HEK293T (cell line): ENCODE results near the gene RBM44.

Experiments used
- CTCF ChIA-PET: fragments of 350-600 bp; formaldehyde crosslinking; extraction: SDS; loops from one replicate; lab custom pipeline; 2021; ENCODE audit warnings: antibody characterized with exemption, inconsistent platforms; lab: Yijun Ruan, JAX
- POLR2A ChIA-PET: fragments of 350-600 bp; formaldehyde crosslinking; extraction: SDS; loops from one replicate; lab custom pipeline; 2020; ENCODE audit warnings: antibody characterized with exemption, inconsistent platforms; lab: Yijun Ruan, JAX
- DNase-seq: peaks from one replicate; pipeline ENCODE4 v3.0.0; 2012; ENCODE audit warnings: mixed read lengths; ENCODE audit errors: extremely low spot score
- ARNT ChIP-seq: fragments of 450-650 bp; IDR thresholded peaks from 2 replicates; pipeline ENCODE4 v1.6.1; 2017; ENCODE audit warnings: mild to moderate bottlenecking
- BHLHE40 ChIP-seq: fragments of 450-650 bp; IDR thresholded peaks from 2 replicates; pipeline ENCODE4 v1.6.1; 2016; ENCODE audit warnings: mild to moderate bottlenecking, moderate library complexity, borderline replicate concordance
- CTBP1 ChIP-seq: fragments of 450-650 bp; IDR thresholded peaks from 2 replicates; pipeline ENCODE4 v1.6.1; 2016; ENCODE audit warnings: borderline replicate concordance
- ELF4 ChIP-seq: fragments of 450-650 bp; IDR thresholded peaks from 2 replicates; pipeline ENCODE4 v1.6.1; 2017; ENCODE audit warnings: antibody characterized with exemption
- FOXA1 ChIP-seq: fragments of 450-650 bp; IDR thresholded peaks from 2 replicates; pipeline ENCODE4 v1.6.1; 2016; ENCODE audit warnings: mild to moderate bottlenecking
- FOXK2 ChIP-seq: fragments of 450-650 bp; IDR thresholded peaks from 2 replicates; pipeline ENCODE4 v1.6.1; 2016; ENCODE audit warnings: mild to moderate bottlenecking
- FOXM1 ChIP-seq: fragments of 450-650 bp; IDR thresholded peaks from 2 replicates; pipeline ENCODE4 v1.6.1; 2017; ENCODE audit warnings: mild to moderate bottlenecking, borderline replicate concordance
- HDGF ChIP-seq: fragments of 450-650 bp; IDR thresholded peaks from 2 replicates; pipeline ENCODE4 v1.6.1; 2017; ENCODE audit warnings: antibody characterized with exemption, borderline replicate concordance
- L3MBTL2 ChIP-seq: fragments of 450-650 bp; conservative IDR thresholded peaks from 2 replicates; pipeline ENCODE4 v1.6.1; 2016; ENCODE audit warnings: mild to moderate bottlenecking
- LEF1 ChIP-seq: fragments of 450-650 bp; IDR thresholded peaks from 2 replicates; pipeline ENCODE4 v1.6.1; 2017; ENCODE audit warnings: mild to moderate bottlenecking, borderline replicate concordance
- NFRKB ChIP-seq: fragments of 450-650 bp; IDR thresholded peaks from 2 replicates; pipeline ENCODE4 v1.6.1; 2016; ENCODE audit warnings: mild to moderate bottlenecking, moderate library complexity
- SP1 ChIP-seq: fragments of 450-650 bp; IDR thresholded peaks from 2 replicates; pipeline ENCODE4 v1.6.1; 2017
- SUZ12 ChIP-seq: fragments of 450-650 bp; IDR thresholded peaks from 2 replicates; pipeline ENCODE4 v1.6.1; 2016; ENCODE audit warnings: mild to moderate bottlenecking
- TARDBP ChIP-seq: fragments of 450-650 bp; IDR thresholded peaks from 2 replicates; pipeline ENCODE4 v1.6.1; 2016
- ZNF384 ChIP-seq: fragments of 450-650 bp; IDR thresholded peaks from 2 replicates; pipeline ENCODE4 v1.6.1; 2016
- TF ChIP-seq, protein P1 (sequence below): fragments of 450-650 bp; IDR thresholded peaks from 2 replicates; pipeline ENCODE4 v1.6.1; 2016

RBM44 gene

DNA sequence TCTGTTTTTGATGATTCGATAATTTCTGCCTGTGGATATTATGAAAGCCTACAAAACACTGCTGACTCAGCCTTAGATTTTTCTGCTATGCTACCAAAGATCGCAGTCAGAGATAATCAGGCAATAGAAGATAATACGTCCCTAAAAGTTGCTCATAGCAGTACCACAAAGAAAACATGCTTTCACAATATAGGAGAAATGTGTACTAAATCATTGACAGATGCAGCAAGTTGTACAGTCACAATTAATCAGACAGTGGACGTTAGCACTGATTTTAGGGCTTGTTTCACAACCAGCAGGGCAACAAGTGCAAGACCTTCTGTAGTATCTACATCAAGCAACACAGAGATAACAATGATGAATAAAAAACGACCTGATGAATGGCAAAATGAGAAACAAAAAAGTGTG, 19.5 kb downstream of the RBM44 start:
- DNase-seq = no peak
- CTCF ChIA-PET = interaction anchor here (0.8 kb wide), 1 partner anchor 40 kb away, joined by 3 read pairs; no protein-coding TSS in a partner anchor
- TF ChIP-seq HDGF = no peak
- TF ChIP-seq TARDBP = no peak
- no peak for TF ChIP-seq FOXA1
- TF ChIP-seq ARNT = no peak
- TF ChIP-seq SUZ12 = no peak
- no peak for TF ChIP-seq LEF1
- no peak for TF ChIP-seq ELF4
- no peak for TF ChIP-seq FOXK2
- TF ChIP-seq FOXM1 = no peak
- no peak for TF ChIP-seq SP1
- no peak for TF ChIP-seq ZNF384
- TF ChIP-seq NFRKB = no peak
- TF ChIP-seq, protein P1, sequence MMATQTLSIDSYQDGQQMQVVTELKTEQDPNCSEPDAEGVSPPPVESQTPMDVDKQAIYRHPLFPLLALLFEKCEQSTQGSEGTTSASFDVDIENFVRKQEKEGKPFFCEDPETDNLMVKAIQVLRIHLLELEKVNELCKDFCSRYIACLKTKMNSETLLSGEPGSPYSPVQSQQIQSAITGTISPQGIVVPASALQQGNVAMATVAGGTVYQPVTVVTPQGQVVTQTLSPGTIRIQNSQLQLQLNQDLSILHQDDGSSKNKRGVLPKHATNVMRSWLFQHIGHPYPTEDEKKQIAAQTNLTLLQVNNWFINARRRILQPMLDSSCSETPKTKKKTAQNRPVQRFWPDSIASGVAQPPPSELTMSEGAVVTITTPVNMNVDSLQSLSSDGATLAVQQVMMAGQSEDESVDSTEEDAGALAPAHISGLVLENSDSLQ = no peak
- TF ChIP-seq BHLHE40 = no peak
- TF ChIP-seq L3MBTL2 = no peak
- POLR2A ChIA-PET = no interaction called here

DNA sequence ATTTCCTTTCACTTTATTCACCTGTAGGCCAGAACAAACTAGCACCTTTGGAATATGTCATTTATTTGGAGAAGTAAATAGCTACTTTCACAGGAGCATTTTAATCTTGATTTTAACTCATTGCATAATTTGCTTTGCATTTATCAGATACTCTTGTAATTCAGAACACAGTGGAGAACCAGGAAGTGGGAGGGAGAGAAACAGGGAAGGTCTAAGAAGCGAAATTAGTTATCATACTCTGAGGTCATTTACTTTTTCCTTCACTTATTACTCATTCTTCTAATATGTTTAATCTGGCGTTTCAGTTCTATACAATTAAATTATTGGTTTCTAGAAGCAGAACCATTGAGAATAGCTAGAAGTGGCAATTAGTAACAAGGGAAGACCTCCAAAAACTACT, 20.7 kb downstream of the RBM44 start:
- ChIA-PET POLR2A (no interaction called here), CTCF (no interaction called here)
- DNase-seq = no peak
- TF ChIP-seq HDGF = no peak
- TF ChIP-seq FOXM1 = no peak
- TF ChIP-seq NFRKB = no peak
- no peak for TF ChIP-seq LEF1
- TF ChIP-seq ELF4 = no peak
- TF ChIP-seq ARNT = no peak
- no peak for TF ChIP-seq SP1
- TF ChIP-seq CTBP1 = no peak
- TF ChIP-seq, protein P1 = no peak
- TF ChIP-seq L3MBTL2 = no peak
- TF ChIP-seq FOXA1 = no peak
- TF ChIP-seq SUZ12 = no peak
- TF ChIP-seq ZNF384 = no peak

DNA sequence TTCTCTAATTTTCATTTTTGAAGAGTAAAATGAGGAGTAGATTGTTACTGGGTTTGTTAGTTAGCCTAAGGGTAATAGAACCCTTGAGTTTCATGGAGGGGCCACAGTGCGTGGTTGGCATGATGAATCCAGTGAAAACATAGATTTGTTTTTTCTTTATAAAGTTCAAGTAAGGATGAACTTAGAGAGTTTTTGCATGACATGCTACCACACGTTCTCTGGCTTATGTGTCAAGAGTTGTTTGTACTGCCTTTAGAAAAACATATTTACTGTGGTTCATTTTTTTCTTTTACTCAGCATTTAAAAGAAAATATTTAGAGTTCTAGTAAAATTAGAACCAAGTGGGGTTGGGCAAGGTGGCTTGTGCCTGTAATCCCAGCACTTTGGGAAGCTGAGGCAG, 21.8 kb downstream of the RBM44 start:
- TF ChIP-seq ARNT (no peak), TARDBP (no peak), ZNF384 (no peak)
- TF ChIP-seq, protein P1 = no peak
- POLR2A ChIA-PET = interaction anchor here (0.7 kb wide), 1 partner anchor 9 kb away, joined by 3 read pairs; no protein-coding TSS in a partner anchor
- CTCF ChIA-PET = no interaction called here
- DNase-seq = no peak

DNA sequence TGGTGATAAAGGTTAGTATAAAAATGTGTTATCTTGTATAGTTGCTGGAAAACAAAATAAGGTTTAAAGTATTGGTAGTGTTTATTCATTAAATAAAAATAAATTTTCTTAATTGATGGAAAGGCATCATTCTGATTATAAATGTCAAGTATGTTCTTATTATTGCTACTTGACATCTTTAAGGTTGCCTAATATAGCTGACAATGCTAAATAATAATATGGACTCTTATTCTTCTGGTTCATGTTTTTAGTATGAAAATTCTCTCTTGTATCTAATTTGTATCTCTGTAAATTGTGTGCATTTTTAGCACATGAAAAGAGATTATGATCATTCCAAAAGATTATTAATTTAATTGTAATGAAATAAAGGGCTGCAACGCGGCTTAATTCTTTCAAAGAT, 25.0 kb downstream of the RBM44 start:
- TF ChIP-seq NFRKB = no peak
- no peak for TF ChIP-seq ZNF384
- TF ChIP-seq HDGF = no peak
- no peak for TF ChIP-seq BHLHE40
- no peak for TF ChIP-seq FOXA1
- no peak for TF ChIP-seq SP1
- no peak for TF ChIP-seq L3MBTL2
- TF ChIP-seq LEF1 = no peak
- POLR2A ChIA-PET = no interaction called here
- CTCF ChIA-PET = no interaction called here
- DNase-seq = no peak

DNA sequence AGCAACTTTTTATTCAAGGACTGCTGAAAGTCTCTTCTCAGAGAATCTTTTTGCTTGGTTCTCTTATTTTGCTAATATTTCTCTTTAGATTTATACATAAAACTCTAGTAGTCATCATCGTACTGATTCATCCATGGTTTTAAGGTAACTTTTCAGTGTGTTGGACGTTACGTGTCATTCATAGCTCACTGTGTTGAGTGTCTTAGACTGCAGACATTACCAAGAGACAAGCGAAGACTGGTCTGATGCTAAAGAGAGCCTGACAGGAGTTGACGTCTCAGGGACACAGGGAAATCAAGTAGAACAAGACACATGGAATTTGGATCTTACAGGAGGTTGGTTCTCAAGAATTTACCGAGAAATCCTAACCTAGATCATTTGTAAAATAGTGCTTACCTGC, 25.5 kb downstream of the RBM44 start:
- POLR2A ChIA-PET = no interaction called here
- CTCF ChIA-PET = no interaction called here
- no peak for DNase-seq
- TF ChIP-seq ELF4 (no peak), TARDBP (no peak), FOXK2 (no peak), ZNF384 (no peak), SP1 (no peak), SUZ12 (no peak), NFRKB (no peak), BHLHE40 (no peak), ARNT (no peak), HDGF (no peak), L3MBTL2 (no peak), FOXM1 (no peak), LEF1 (no peak)
- TF ChIP-seq, protein P1 = no peak

DNA sequence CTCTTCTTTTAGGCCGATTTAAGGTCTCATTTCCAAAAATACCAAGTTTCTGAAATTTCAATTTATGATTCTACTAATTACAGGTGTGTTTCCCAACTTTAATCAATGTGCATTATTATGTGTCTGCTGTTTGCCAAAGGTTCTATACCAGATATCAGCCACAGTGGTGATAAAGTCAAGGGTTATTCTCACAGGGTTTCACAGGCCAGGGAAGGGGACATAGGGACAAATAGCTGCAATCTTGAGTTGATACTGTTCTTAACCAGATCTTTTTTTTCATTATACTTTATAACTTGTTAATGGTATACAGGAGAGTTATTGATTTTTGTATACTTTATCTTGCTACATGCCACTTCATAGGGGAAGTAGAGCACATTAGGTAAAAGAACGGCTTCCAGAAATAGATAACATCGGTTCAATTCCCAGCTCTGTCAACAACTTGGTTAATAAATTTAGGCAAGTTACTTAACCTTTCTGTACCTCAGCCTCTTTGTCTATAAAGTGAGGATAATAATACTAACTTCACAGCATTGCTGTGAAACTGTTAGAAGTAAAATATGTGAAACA, 28.9 kb downstream of the RBM44 start:
- CTCF ChIA-PET = no interaction called here
- POLR2A ChIA-PET = no interaction called here
- TF ChIP-seq, protein P1 = no peak
- no peak for TF ChIP-seq FOXK2
- TF ChIP-seq ARNT = no peak
- no peak for TF ChIP-seq ZNF384
- TF ChIP-seq SUZ12 = no peak
- TF ChIP-seq L3MBTL2 = no peak
- no peak for TF ChIP-seq NFRKB
- TF ChIP-seq SP1 = no peak
- TF ChIP-seq BHLHE40 = no peak
- no peak for TF ChIP-seq ELF4
- no peak for TF ChIP-seq HDGF
- TF ChIP-seq FOXM1 = no peak
- TF ChIP-seq LEF1 = no peak
- no peak for TF ChIP-seq CTBP1
- no peak for TF ChIP-seq TARDBP
- no peak for TF ChIP-seq FOXA1
- no peak for DNase-seq
